Posterior vena cava (tissue), 2 donors: ENCODE data around the gene MARF1. TPM values are rescaled to one million over a fixed set of nuclear protein-coding genes. Genes with fewer than 3 reads are reported as not detected.
A peak's percentile ranks its signal among the peaks of the same experiment; 100 is the strongest.
"Not testable (repeated sequence)": the region's sequence is repeated elsewhere in the genome, so short reads cannot be mapped to it uniquely, and the experiment has no call there.

Experiments used
- DNase-seq: peaks from one replicate; pipeline ENCODE4 v3.0.0-alpha.2; 2020; ENCODE audit warnings: low spot score
- intact Hi-C, 2 donors: fragments of 100-400 bp; cut with DNase I; formaldehyde crosslinking; loops; one replicate each; pipeline versions ENCODE4 v1.14.1 to v1.14.2; 2022 to 2023
- total RNA-seq, 2 donors: library from RNA; stranded (reverse); fragmentation: NEBNext Ultra II Directional; extraction: Animal tissue kit (Norgen Biotek cat#: 25700); gene quantifications; one replicate each; pipeline ENCODE4 v1.2.1, GENCODE V29; 2021
- donor health status: DM: yes; HTN: yes; CAD: no.
- donor health status: DM: yes; HTN: yes; CAD: no.

MARF1 gene
- total RNA-seq, 2 donors from 2014 or later, result 58.3 to 60.6 TPM

DNA sequence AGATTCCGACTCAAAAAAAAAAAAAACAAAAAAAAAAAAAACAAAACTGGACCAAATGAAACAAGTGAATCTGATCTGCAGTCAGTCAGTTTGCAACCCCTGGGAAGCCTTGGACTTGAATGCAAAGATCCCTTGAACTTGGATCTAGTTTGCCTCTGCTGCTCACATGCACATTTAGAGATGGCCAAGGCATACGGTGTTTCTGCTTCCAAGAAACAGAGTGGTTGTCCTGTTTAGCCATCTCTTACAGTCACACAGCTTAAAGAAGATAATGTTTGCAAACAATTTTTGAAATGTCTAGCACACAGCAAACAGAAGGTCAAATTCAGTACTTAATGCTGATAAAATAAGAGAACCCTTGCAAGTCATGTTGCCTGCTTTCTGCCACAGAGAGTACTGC lies 11.6 kb upstream of the MARF1 start:
- intact Hi-C loops, result no loop called here
- no peak for DNase-seq

DNA sequence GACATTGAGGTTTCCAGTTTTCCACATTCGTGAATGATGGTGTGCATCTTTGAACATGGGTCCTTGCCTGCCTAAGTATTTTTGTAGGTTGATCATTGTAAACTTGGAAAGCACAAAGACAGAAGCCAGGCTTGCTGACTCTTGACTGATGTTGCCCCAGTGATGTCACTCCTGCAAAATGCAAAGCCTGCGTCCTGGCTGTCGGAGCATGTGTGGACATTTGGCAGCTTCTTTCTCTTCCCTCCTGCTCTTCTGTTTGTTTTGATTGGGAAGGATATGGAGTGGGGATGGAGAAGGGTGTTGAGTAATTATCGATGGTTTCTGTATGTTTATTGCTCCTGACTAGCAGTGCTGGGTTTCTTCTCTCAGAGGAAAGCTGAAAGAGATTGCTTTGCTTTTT lies 10.3 kb upstream of the MARF1 start:
- DNase-seq, result no peak

DNA sequence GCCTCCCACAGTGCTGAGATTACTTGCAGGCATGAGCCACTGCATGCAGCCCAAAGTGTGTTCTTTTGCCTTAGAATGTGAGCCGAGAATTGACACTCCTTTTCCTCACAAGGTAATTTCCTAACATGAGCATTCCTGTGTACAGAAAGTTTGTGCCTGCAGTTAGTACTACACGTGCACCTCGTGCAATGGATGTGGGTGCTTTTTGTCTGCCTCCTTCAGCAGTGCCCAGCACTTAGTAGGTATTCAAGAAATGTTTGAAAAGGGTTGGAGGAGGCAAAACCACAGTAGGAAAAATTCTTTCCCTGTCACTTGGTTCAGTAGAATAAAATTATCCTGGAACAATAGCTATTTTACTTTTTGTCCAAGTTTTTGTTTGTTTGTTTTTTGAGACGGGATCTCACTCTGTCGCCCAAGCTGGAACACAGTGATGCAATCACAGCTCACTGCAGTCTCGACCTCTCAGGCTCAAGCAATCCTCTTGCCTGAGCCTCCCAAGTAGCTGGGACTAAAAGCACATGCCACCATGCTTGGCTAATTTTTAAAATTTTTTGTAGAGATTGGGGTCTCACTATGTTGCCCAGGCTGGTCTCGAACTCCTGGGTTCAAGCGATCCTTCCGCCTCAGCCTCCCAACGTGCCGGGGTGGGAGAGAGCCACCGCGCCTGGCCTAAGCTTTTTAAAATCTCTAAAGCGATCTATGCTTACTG lies 9.5 kb upstream of the MARF1 start:
- no peak for DNase-seq
- intact Hi-C loops, result no loop called here

More for the DNA sequence above, 10.3 kb upstream of the MARF1 start:
- intact Hi-C loops, result no loop called here

DNA sequence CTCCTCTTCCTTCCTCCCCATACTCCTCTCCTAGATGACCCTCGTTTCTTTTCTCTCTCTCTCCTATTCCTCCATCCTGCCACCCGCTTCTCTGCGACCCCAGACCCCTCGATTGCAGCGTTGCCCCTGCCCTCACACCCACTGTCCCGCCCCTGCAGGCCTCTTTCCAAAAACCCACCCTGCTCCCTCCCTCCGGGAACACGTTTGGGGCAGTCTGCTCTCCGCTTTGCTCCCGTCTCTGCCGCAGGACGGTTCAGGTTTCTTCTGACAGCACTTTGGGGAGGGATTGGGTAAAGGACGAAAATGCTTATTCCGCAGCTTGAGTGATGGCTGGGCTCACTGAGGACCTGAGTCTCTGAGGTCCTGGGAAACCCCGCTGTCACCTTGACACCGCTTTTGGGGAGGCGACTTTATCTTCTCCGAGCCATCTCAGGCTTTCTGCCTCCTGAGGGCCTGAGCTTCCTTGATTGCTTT lies 7.8 kb upstream of the MARF1 start:
- intact Hi-C loops, result no loop called here
- DNase-seq, result peak; percentile 82

DNA sequence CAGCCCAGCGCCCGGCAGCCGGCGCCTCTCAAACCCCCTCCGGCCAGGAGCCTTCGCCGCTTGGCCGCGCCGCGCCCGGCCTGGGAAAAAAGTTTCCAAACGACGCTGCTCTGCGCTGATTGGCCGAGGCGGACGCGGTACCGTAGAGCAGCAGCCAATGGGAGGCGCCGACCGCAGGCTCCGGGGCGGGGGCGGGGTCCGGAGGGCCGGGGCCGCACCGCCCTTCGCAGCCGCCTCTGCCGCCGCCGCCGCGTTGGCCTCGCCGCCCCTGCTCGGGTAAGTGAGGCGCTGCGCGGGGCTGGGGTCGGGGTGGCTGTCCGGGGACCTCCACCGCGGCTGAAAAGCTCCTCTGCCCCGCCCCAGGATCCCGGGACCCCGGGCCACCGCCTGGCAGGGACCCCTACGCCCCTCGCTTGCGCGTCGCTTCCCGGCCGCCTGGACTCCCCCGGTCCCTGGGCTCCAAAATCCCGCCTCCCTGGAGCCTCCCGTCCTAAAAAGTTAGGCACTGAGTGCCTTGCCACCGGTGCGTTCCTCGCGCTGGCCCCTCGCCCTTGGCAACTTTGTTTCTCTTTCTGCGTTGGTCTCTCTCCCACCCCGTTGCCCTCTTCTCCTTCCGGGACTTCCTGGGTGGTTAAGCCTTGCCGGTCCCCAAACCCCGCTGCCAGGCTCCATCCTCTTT lies 7.2 kb upstream of the MARF1 start, which contains the start of gene NDE1:
NDE1 (plus strand) TSS at position 227 of the 679 bp plus-strand sequence. CDS start 14,534 bp downstream, outside the sequence.
- intact Hi-C loops, result no loop called here
- DNase-seq, result peak; percentile 97

DNA sequence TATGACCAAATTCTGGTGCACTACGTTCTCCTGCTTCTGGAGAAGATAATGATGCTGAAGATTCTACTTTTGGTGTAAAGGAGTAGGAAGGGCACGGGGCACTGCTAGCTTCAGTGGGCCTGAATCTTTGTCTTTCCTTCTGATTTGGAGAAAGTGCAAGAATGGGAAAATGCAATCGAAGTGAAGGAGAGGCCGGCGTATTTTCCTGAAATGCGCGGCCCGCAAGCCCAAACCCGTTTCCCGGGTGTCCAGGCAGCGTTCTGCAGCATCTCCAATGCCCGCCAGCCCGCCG lies 6.7 kb upstream of the MARF1 start:
- intact Hi-C loops, result no loop called here

DNA sequence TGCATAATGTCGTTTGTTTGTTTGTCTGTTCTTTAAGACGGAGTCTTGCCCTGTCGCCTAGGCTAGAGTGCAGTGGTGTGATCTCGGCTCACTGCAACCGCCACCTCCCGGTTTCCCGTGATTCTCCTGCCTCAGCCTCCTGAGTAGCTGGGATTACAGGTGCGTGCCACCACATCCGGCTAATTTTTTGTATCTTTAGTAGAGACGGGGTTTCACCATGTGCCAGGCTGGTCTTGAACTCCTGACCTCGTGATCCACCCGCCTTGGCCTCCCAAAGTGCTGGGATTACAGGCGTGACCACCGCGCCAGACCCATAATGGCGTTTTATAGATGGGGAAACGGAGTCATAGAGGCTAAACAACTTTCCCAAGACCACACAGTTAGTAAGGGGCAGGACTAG lies 6.4 kb upstream of the MARF1 start:
- intact Hi-C loops, result not testable (repeated sequence)

More for the DNA sequence above, 6.7 kb upstream of the MARF1 start:
- DNase-seq, result no peak

DNA sequence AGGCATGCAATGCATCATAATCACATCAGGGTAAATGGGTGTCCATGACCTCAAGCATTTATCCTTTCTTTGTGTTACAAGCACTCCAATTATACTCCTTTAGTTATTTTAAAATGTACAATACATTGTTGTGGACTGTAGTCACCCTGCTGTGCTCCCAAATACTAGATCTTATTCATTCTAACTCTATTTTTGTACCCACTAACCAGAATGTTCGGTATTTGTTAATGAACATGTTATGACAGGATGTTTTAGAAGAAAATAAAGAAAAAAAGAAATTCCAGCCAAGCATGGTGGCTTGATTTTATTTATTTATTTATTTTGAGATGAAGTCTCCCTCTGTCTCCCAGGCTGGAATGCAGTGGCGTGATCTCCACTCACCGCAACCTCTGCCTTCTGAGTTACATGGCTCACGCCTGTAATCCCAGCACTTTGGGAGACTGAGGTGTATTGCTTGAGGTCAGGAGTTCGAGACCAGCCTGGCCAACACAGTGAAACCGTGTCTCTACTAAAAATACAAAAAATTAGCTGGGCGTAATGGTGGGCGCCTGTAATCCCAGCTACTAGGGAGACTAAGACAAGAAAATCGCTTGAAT lies 5.3 kb upstream of the MARF1 start:
- intact Hi-C loops, result no loop called here
- no peak for DNase-seq

More for the DNA sequence above, 6.4 kb upstream of the MARF1 start:
- DNase-seq, result not testable (repeated sequence)

DNA sequence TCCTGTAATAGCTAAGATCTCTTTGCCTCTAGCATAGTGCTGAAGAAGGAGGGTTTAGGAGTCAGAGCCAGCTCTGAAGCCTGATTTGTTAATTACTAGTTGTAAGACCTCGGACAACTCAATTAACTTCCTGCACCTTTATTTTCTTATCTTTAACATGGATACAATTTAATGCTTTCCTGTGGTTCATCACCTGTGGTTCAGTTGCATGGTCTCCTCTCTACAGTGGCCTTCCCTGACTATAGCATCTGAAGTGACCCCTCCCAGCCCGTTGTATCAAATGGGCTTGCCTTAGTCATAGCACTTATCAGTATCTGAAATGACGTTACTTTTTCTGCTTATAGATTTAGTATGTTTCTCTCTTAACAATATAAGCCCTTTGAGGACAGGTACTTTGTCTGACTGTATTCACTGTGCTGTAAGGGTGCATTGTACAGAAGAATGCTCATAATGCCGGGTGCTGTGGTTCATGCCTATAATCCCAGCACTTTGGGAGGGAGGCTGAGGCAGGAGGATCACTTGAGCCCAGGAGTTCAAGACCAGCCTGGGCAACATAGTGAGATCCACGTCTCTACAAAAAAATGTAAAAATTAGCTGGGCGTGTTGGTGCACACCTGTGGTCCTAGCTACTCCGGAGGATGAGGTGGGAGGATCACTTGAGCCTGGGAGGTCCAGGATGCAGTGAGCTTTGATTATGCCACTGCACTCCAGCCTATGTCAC lies 4.5 kb upstream of the MARF1 start:
- intact Hi-C loops, result no loop called here
- no peak for DNase-seq

DNA sequence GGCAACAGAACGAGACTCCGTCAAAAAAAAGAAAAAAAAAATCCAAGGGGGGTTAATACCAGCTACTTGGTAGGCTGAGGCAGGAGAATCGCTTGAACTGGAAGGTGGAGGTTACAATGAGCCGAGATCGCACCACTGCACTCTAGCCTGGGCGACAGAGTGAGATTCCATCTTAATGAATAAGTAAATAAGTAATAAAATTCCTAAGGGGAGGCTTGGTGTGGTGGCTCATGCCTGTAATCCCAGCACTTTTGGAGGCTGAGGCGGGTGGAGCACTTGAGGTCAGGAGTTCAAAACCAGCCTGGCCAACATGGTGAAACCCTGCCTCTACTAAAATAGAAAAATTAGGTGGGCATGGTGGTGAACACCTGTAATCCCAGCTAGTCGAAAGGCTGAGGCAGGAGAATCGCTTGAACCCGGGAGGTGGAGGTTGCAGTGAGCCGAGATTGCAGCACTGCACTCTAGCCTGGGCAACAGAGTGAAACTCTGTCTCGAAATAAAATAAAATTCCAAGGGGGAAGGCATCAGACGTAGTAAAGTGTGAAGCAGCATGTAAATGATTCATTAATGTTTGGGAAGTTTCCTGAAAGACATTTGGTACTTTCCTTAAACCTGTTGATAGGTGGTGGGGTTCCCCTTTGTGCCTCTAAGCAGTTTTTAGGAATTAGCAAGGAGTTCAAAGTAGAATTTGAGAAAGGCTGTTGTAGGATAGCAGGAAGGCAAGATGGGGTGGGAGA lies 3.8 kb upstream of the MARF1 start:
- intact Hi-C loops, DNase-seq: not testable (repeated sequence)

DNA sequence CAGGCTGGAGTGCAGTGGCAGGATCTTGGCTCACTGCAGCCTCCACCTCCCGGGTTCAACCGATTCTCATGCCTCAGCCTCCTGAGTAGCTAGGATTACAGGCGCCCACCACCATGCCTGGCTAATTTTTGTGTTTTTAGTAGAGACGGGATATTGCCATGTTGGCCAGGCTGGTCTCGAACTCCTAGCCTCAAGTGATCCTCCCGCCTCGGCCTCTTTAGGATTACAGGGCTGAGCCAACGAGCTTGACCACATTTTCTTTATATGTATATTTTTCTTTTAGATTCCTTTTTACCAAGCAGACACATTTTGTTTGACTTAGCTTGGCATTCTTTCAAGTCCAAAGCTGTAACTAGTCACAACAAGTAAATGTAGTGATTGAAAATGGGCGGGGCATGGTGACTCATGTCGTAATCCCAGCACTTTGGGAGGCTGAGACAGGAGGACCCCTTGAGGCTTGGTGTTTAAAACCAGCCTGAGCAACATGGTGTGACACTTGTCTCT lies 2.1 kb upstream of the MARF1 start:
- intact Hi-C loops, DNase-seq: not testable (repeated sequence)

DNA sequence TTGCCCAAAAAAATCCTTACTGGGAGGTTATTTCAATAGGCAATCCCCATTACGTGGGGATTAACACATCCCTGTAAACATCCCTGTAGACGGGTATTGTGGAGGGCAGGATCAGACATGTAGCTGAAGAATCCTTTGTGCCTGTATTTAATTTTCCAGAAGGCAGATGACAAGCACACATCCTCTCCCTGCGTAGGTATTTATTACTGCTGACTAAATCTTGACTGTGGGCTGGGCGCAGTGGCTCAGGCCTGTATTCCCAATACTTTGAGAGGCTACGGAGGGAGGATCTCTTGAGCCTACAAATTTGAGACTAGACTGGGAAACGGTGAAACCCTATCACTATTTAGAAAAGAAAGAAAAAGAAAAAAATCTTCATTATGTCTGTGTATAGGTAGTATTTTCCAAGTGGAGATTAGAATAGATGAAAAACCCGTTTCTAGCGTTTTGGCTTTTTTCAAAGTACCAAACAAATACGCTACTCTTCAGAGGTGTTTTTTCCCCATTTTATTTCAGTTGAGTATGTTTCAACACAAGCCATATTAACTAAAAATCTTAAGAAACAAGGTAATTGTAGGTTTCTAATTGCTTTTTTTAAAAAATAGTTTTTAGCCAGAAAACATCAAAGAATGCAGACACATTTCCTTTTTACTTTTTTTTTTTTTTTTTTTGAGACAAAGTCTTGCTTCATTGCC lies 1.5 kb upstream of the MARF1 start:
- intact Hi-C loops, result no loop called here
- no peak for DNase-seq

DNA sequence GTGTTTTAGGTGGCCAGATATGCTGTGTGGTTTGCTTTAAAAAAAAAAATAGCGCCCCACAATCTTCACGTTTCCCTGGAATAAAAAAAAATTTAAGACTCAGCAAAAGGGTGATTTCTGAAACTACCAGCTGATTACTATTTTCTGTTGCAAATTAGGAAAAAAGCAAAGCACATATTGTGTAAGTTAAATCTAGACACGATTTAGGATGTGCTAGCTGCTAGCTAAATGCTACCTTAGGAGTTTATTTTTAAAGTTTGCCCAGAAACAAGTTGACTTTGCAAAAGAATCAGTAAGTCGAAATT lies 944 bp upstream of the MARF1 start:
- intact Hi-C loops, result no loop called here

DNA sequence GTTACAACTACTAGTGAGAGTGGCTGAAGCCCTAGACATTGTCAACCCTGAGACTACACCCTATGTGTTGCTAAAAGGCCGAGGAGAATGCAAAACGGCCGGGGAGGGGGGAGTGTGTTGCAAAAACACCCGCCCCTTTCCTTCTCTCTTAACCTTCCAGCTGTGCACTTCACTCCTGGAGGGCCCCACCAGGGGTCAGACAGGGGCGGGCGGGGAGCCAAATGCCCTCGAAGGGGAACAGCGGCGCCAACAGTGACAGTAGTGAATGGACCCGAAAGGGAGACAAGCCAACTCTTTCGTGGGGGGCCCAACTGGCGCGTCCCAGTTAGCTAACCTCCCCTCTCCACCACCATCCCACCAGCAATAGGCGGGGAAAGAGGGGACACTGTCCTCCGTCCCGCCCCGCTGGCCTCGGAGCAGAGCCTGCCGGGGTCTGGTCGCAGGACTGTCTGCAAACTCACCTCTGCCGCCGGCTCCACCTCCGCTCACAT lies 352 bp downstream of the MARF1 start:
- intact Hi-C loops, result no loop called here
- peak; percentile 88 for DNase-seq

More for the DNA sequence above, 944 bp upstream of the MARF1 start:
- no peak for DNase-seq

DNA sequence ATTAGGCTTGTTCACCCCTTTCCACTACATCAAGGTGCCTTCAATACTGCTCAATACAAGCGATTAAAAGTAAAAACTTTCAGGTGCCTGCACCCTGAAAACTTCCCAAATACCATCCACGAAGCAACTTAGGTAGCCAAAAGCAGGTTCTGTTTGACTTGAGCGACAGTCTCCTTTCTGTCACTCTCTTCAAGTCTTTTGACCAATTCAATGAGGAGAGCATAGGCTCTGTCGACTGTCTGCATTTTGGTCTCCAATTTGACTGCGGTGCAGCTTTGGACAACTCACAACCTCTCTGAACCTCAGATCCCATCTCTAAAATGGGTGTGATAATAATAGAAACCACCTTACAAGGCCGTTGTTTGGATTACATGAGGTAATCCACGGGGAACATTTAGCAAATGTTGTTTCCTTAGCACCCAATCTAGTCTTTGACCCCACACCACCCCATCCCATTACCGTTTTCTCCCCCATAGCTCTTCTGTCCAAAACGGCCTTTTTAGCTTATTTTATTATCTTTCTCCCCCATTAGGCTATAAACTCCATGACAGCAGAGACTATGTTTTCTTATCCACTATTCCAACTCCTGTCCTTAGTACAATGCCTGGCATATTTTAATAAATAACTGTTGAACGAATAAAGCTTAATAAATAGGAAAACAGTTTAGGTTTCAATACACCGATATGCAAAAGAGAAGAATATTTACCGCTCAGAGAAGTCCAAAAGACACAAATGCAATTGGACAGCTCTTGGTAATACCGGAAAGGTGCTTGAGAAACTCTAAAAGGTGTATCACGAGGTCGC lies 999 bp downstream of the MARF1 start:
- DNase-seq, result no peak
- intact Hi-C loops, result no loop called here

DNA sequence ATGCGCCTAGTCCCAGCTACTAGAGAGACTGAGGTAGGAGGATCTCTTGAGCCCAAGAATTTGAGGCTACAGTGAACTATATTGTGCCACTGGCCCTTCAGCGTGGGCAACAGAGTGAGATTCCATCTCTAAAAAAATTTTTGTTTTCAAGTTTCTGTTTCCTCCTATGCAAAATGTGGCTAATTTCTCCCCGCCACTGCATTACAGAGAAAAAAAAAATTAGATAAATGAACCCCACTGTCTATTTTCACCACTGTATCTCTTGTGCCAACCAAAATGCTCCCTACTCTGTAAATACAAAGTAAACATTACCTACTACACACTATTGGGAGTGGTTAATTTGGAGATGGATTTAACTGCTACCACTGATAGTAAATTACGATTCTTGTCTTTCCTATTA lies 2.0 kb downstream of the MARF1 start:
- no peak for DNase-seq
- intact Hi-C loops, result no loop called here

DNA sequence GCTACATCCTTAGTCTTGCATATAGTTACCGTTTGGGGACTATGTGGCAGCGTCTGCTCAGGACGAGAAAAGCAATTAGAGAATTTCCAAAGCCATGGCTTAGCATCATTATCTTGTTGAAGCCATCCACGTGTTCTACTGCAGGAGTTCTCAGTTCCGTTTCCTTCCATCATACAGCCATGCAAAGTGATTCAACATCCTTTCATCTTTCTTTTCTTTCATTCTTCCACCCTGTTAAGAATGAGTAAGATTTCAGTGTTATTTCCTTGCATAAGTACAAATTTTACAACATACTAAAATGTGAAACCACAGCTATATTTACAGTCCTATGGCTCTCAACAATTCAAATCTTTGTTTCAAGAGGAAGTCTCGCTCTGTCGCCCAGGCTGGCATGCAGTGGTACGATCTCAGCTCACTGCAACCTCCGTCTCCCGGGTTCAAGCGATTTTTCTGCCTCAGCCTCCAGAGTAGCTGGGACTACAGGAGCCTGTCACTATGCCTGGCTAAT lies 3.8 kb downstream of the MARF1 start:
- DNase-seq, result no peak
- intact Hi-C loops, result no loop called here
